ENCODE measurements around the gene IQCC. TPM values are rescaled to one million over a fixed set of nuclear protein-coding genes. Genes with fewer than 3 reads are reported as not detected.
"Not testable (repeated sequence)": the region's sequence is repeated elsewhere in the genome, so short reads cannot be mapped to it uniquely, and the experiment has no call there.

Gene IQCC
- 1 to 10 TPM; 4.8 to 5.9 TPM for total RNA-seq

- peaks cover 15% of the 10 kb centered on the region for H3K36me3 Mint-ChIP-seq (ENCODE audit: low read depth)
- H3K27me3 Mint-ChIP-seq (ENCODE audit: low read depth), result no peaks in the 10 kb centered on the region
- H3K9me3 Mint-ChIP-seq, result no peaks in the 10 kb centered on the region
- CTCF ChIA-PET, result interaction anchor here (1.0 to 3.5 kb wide), 3 partner anchors 10 to 43 kb away, joined by 3 to 27 read pairs (median 9); no protein-coding TSS in a partner anchor
- H3K4me3 Mint-ChIP-seq, result peak within 1 kb of the TSS; percentile 90
- intact Hi-C loops (cut with micrococcal nuclease), result no loop called here
- peak within 1 kb of the TSS; percentile 76 for H3K27ac Mint-ChIP-seq
- DNase-seq, result peak; percentile 90
- H3K4me1 Mint-ChIP-seq (ENCODE audit: low read depth), result peaks cover 26% of the 10 kb centered on the region
These were observed at the start of gene IQCC for GRCh38 chr1:32205401-32206370. IQCC (plus strand) TSS chr1:32205671; CDS start chr1:32205682, 11 bp downstream.

GRCh38 chr1:32159189-32159588, 46.3 kb upstream of the IQCC start:
- peaks cover 5% of the 10 kb centered on the region for H3K4me1 Mint-ChIP-seq (ENCODE audit: low read depth)
- CTCF ChIA-PET, result no interaction called here
- DNase-seq, result no peak
- H3K4me3 Mint-ChIP-seq, result no peak overlapping the region
- H3K9me3 Mint-ChIP-seq, result no peaks in the 10 kb centered on the region
- H3K36me3 Mint-ChIP-seq (ENCODE audit: low read depth), result peaks cover 20% of the 10 kb centered on the region
- H3K27me3 Mint-ChIP-seq (ENCODE audit: low read depth), result no peaks in the 10 kb centered on the region
- intact Hi-C loops (cut with micrococcal nuclease), result no loop called here
- no peak overlapping the region for H3K27ac Mint-ChIP-seq

GRCh38 chr1:32163405-32163804, 42.1 kb upstream of the IQCC start:
- H3K9me3 Mint-ChIP-seq, result no peaks in the 10 kb centered on the region
- peaks cover 5% of the 10 kb centered on the region for H3K4me1 Mint-ChIP-seq (ENCODE audit: low read depth)
- CTCF ChIA-PET, result interaction anchor here (0.6 kb wide), 1 partner anchor 102 kb away, joined by 5 read pairs; no protein-coding TSS in a partner anchor
- peaks cover 22% of the 10 kb centered on the region for H3K36me3 Mint-ChIP-seq (ENCODE audit: low read depth)
- H3K4me3 Mint-ChIP-seq, result no peak overlapping the region
- H3K27me3 Mint-ChIP-seq (ENCODE audit: low read depth), result no peaks in the 10 kb centered on the region
- intact Hi-C loops (cut with micrococcal nuclease), result no loop called here
- no peak overlapping the region for H3K27ac Mint-ChIP-seq
- no peak for DNase-seq

GRCh38 chr1:32165633-32166032, 39.8 kb upstream of the IQCC start:
- H3K4me3 Mint-ChIP-seq; H3K4me1 Mint-ChIP-seq (ENCODE audit: low read depth); H3K9me3 Mint-ChIP-seq; intact Hi-C loops (cut with micrococcal nuclease); H3K27ac Mint-ChIP-seq; DNase-seq; H3K27me3 Mint-ChIP-seq (ENCODE audit: low read depth): not testable (repeated sequence)
- CTCF ChIA-PET, result interaction anchor here (1.1 kb wide), 1 partner anchor 56 kb away, joined by 3 read pairs; no protein-coding TSS in a partner anchor
- peaks cover 31% of the 10 kb centered on the region for H3K36me3 Mint-ChIP-seq (ENCODE audit: low read depth)

GRCh38 chr1:32170991-32171390, 34.5 kb upstream of the IQCC start:
- Mint-ChIP-seq H3K27ac (no peak overlapping the region), H3K36me3 (ENCODE audit: low read depth) (peaks cover 30% of the 10 kb centered on the region), H3K4me3 (no peak overlapping the region), H3K9me3 (no peaks in the 10 kb centered on the region), H3K27me3 (ENCODE audit: low read depth) (no peaks in the 10 kb centered on the region), H3K4me1 (ENCODE audit: low read depth) (peaks cover 16% of the 10 kb centered on the region)
- intact Hi-C loops (cut with micrococcal nuclease), result no loop called here
- DNase-seq, result no peak
- CTCF ChIA-PET, result no interaction called here

- CTCF ChIA-PET, result interaction anchor here (0.6 to 1.2 kb wide), 3 partner anchors 43 to 90 kb away, joined by 3 to 7 read pairs (median 4); no protein-coding TSS in a partner anchor
- no peak for DNase-seq
- peaks cover 16% of the 10 kb centered on the region for H3K4me1 Mint-ChIP-seq (ENCODE audit: low read depth)
- H3K27me3 Mint-ChIP-seq (ENCODE audit: low read depth), result no peaks in the 10 kb centered on the region
- H3K27ac Mint-ChIP-seq, result no peak overlapping the region
- intact Hi-C loops (cut with micrococcal nuclease), result no loop called here
- no peak overlapping the region for H3K4me3 Mint-ChIP-seq
- no peaks in the 10 kb centered on the region for H3K9me3 Mint-ChIP-seq
- peaks cover 24% of the 10 kb centered on the region for H3K36me3 Mint-ChIP-seq (ENCODE audit: low read depth)
These were observed 32.7 kb upstream of the IQCC start for GRCh38 chr1:32172621-32173245.

GRCh38 chr1:32178380-32179192, 26.9 kb upstream of the IQCC start:
- no peak for DNase-seq
- Mint-ChIP-seq H3K4me1 (ENCODE audit: low read depth) (peaks cover 37% of the 10 kb centered on the region), H3K27ac (peak overlapping the region; percentile 96), H3K27me3 (ENCODE audit: low read depth) (no peaks in the 10 kb centered on the region), H3K9me3 (no peaks in the 10 kb centered on the region), H3K4me3 (peak overlapping the region; percentile 86), H3K36me3 (ENCODE audit: low read depth) (peaks cover 29% of the 10 kb centered on the region)
- intact Hi-C loops (cut with micrococcal nuclease), result loop anchor here (1.0 to 2.0 kb wide), 4 partner anchors 23 to 72 kb away; partner anchors contain the start of genes EIF3I, KPNA6, LCK and TMEM234
- CTCF ChIA-PET, result no interaction called here

GRCh38 chr1:32179193-32179442, 26.4 kb upstream of the IQCC start:
- H3K4me1 Mint-ChIP-seq (ENCODE audit: low read depth), result peaks cover 42% of the 10 kb centered on the region
- peak overlapping the region; percentile 86 for H3K4me3 Mint-ChIP-seq
- no peaks in the 10 kb centered on the region for H3K27me3 Mint-ChIP-seq (ENCODE audit: low read depth)
- no peaks in the 10 kb centered on the region for H3K9me3 Mint-ChIP-seq
- peak overlapping the region; percentile 96 for H3K27ac Mint-ChIP-seq
- intact Hi-C loops (cut with micrococcal nuclease), result loop anchor here (1.0 to 2.0 kb wide), 4 partner anchors 22 to 72 kb away; partner anchors contain the start of genes EIF3I, KPNA6, LCK and TMEM234
- DNase-seq, result no peak
- H3K36me3 Mint-ChIP-seq (ENCODE audit: low read depth), result peaks cover 34% of the 10 kb centered on the region
- CTCF ChIA-PET, result interaction anchor here (1.8 kb wide), 1 partner anchor 22 kb away, joined by 4 read pairs; the partner anchor contains the start of gene CCDC28B

GRCh38 chr1:32179443-32180185, 25.9 kb upstream of the IQCC start, which contains the start of gene TXLNA:
TXLNA (plus strand) TSS chr1:32179675; CDS start chr1:32180346, 671 bp downstream.
- Mint-ChIP-seq H3K4me3 (peak within 1 kb of the TSS; percentile 86), H3K4me1 (ENCODE audit: low read depth) (peaks cover 47% of the 10 kb centered on the region), H3K27ac (peak within 1 kb of the TSS; percentile 96), H3K27me3 (ENCODE audit: low read depth) (no peaks in the 10 kb centered on the region), H3K9me3 (no peaks in the 10 kb centered on the region), H3K36me3 (ENCODE audit: low read depth) (peaks cover 39% of the 10 kb centered on the region)
- peak; percentile 94 for DNase-seq
- intact Hi-C loops (cut with micrococcal nuclease), result loop anchor here (1.0 to 2.0 kb wide), 7 partner anchors 22 to 471 kb away; partner anchors contain the start of genes EIF3I, KHDRBS1, KPNA6 and LCK
- CTCF ChIA-PET, result interaction anchor here (1.0 to 1.8 kb wide), 2 partner anchors 21 to 36 kb away, joined by 3 to 4 read pairs; partner anchors contain the start of gene CCDC28B

GRCh38 chr1:32180186-32181060, 25.0 kb upstream of the IQCC start:
- peak overlapping the region; percentile 90 for H3K27ac Mint-ChIP-seq
- peaks cover 44% of the 10 kb centered on the region for H3K36me3 Mint-ChIP-seq (ENCODE audit: low read depth)
- CTCF ChIA-PET, result interaction anchor here (0.5 to 1.8 kb wide), 7 partner anchors 20 to 215 kb away, joined by 3 to 4 read pairs (median 3); partner anchors contain the start of gene CCDC28B
- peaks cover 53% of the 10 kb centered on the region for H3K4me1 Mint-ChIP-seq (ENCODE audit: low read depth)
- peak; percentile 56 for DNase-seq
- intact Hi-C loops (cut with micrococcal nuclease), result loop anchor here (1.0 to 2.0 kb wide), 3 partner anchors 108 to 470 kb away; partner anchors contain the start of genes KHDRBS1, RBBP4, TMEM39B and ZBTB8OS
- H3K27me3 Mint-ChIP-seq (ENCODE audit: low read depth), result no peaks in the 10 kb centered on the region
- no peaks in the 10 kb centered on the region for H3K9me3 Mint-ChIP-seq
- peak overlapping the region; percentile 86 for H3K4me3 Mint-ChIP-seq
